Neural cell (in vitro differentiated cells): ENCODE results near the gene SF3B6. TPM values are rescaled to one million over a fixed set of nuclear protein-coding genes. Genes with fewer than 3 reads are reported as not detected.

Source experiments
- H2AFZ ChIP-seq: fragments of 200-600, 300-800 bp; sonication (generic), shearing (Covaris generic); 2 replicates; pipeline ENCODE4 v1.6.0; 2014; ENCODE audit warnings: low read depth, mild to moderate bottlenecking, antibody characterized with exemption, low read length, moderate library complexity
- H3F3A ChIP-seq: fragments of 200-600 bp; shearing (Covaris generic); 2 replicates; pipeline ENCODE4 v1.6.1; 2016; ENCODE audit warnings: mild to moderate bottlenecking, moderate library complexity, mixed read lengths, antibody characterized with exemption, low read length; ENCODE audit not compliant: insufficient read depth, poor library complexity, severe bottlenecking
- H3K27ac ChIP-seq: fragments of 200-600, 300-800 bp; sonication (generic), shearing (Covaris generic); 2 replicates; pipeline ENCODE4 v1.5.1; 2014; ENCODE audit warnings: mild to moderate bottlenecking, low read length, moderate library complexity
- H3K27me3 ChIP-seq: fragments of 300-800, 200-600 bp; sonication (generic), shearing (Covaris generic); 2 replicates; pipeline ENCODE4 v1.6.0; 2014; ENCODE audit warnings: mild to moderate bottlenecking, low read depth, low read length, moderate library complexity; ENCODE audit not compliant: insufficient read depth
- H3K36me3 ChIP-seq: fragments of 300-800, 200-600 bp; sonication (generic), shearing (Covaris generic); 2 replicates; pipeline ENCODE4 v1.5.1; 2014; ENCODE audit warnings: mild to moderate bottlenecking, antibody characterized with exemption, low read length, moderate library complexity; ENCODE audit not compliant: insufficient read depth
- H3K4me2 ChIP-seq: fragments of 300-800, 200-600 bp; sonication (generic), shearing (Covaris generic); 2 replicates; pipeline ENCODE4 v1.6.0; 2014; ENCODE audit warnings: mild to moderate bottlenecking, low read length
- H3K4me3 ChIP-seq: fragments of 300-800, 200-600 bp; sonication (generic), shearing (Covaris generic); 2 replicates; pipeline ENCODE4 v1.5.1; 2014; ENCODE audit warnings: mild to moderate bottlenecking, low read length, moderate library complexity
- H3K79me2 ChIP-seq: fragments of 200-600 bp; shearing (Covaris generic); replicated peaks from 2 replicates; pipeline ENCODE4 v1.6.0; 2014; ENCODE audit warnings: mild to moderate bottlenecking, low read length, moderate library complexity; ENCODE audit not compliant: insufficient read depth
- H3K9ac ChIP-seq: fragments of 300-800, 200-600 bp; sonication (generic), shearing (Covaris generic); 2 replicates; pipeline ENCODE4 v1.6.1; 2016; ENCODE audit warnings: mild to moderate bottlenecking, low read length, mixed read lengths
- H3K9me2 ChIP-seq: fragments of 200-600 bp; shearing (Covaris generic); 2 replicates; pipeline ENCODE4 v1.6.1; 2016; ENCODE audit warnings: mild to moderate bottlenecking, low read length, mixed read lengths; ENCODE audit not compliant: insufficient read depth
- H3K9me3 ChIP-seq: fragments of 200-600, 300-800 bp; sonication (generic), shearing (Covaris generic); 2 replicates; pipeline ENCODE4 v1.6.1; 2016; ENCODE audit warnings: mild to moderate bottlenecking, mixed run types, low read length, moderate library complexity, mixed read lengths
- H4K20me1 ChIP-seq: fragments of 200-600 bp; shearing (Covaris generic); 2 replicates; pipeline ENCODE4 v1.6.1; 2016; ENCODE audit warnings: mild to moderate bottlenecking, mixed run types; ENCODE audit not compliant: insufficient read depth
- EP300 ChIP-seq: fragments of 450-650 bp; conservative IDR thresholded peaks from 2 replicates; pipeline ENCODE4 v1.6.1; 2014; ENCODE audit warnings: antibody characterized with exemption, mild to moderate bottlenecking, moderate library complexity; ENCODE audit not compliant: poor library complexity, severe bottlenecking
- EZH2 ChIP-seq: fragments of 200-600, 300-800 bp; shearing (Covaris generic), sonication (generic); IDR thresholded peaks from 2 replicates; pipeline ENCODE4 v1.6.1; 2014; ENCODE audit warnings: antibody characterized with exemption, low read length, borderline replicate concordance, mild to moderate bottlenecking; ENCODE audit not compliant: insufficient read depth, poor library complexity, severe bottlenecking
- MXI1 ChIP-seq: fragments of 450-650 bp; conservative IDR thresholded peaks from 2 replicates; pipeline ENCODE4 v1.6.1; 2014; ENCODE audit warnings: antibody characterized with exemption, mild to moderate bottlenecking; ENCODE audit not compliant: poor library complexity, severe bottlenecking
- POLR2AphosphoS5 ChIP-seq: IDR thresholded peaks from 2 replicates; pipeline ENCODE4 v1.6.1; 2012
- RAD21 ChIP-seq: fragments of 450-650 bp; conservative IDR thresholded peaks from 2 replicates; pipeline ENCODE4 v1.6.1; 2014; ENCODE audit warnings: antibody characterized with exemption, mild to moderate bottlenecking, moderate library complexity
- SMC3 ChIP-seq: fragments of 450-650 bp; conservative IDR thresholded peaks from 2 replicates; pipeline ENCODE4 v1.6.1; 2014; ENCODE audit warnings: antibody characterized with exemption, mild to moderate bottlenecking, moderate library complexity; ENCODE audit not compliant: poor library complexity
- TAF1 ChIP-seq: IDR thresholded peaks from 2 replicates; pipeline ENCODE4 v1.6.1; 2012; ENCODE audit warnings: low read depth
- polyA plus RNA-seq: library from polyadenylated mRNA; depleted of rRNA; stranded (reverse); fragments of >200 nt; gene quantifications from 2 replicates; pipeline ENCODE4 v1.2.3, GENCODE V29; 2014
- TF ChIP-seq, protein P1 (sequence below): IDR thresholded peaks from 2 replicates; pipeline ENCODE4 v1.6.1; 2012; ENCODE audit warnings: borderline replicate concordance
- TF ChIP-seq, protein P2 (sequence below): fragments of 450-650 bp; IDR thresholded peaks from 2 replicates; pipeline ENCODE4 v1.5.1; 2014; ENCODE audit warnings: antibody characterized with exemption, mild to moderate bottlenecking, moderate library complexity; ENCODE audit not compliant: poor library complexity, severe bottlenecking

The SF3B6 gene
- polyA plus RNA-seq, 1 donor from 2014 or later = 442 TPM

DNA sequence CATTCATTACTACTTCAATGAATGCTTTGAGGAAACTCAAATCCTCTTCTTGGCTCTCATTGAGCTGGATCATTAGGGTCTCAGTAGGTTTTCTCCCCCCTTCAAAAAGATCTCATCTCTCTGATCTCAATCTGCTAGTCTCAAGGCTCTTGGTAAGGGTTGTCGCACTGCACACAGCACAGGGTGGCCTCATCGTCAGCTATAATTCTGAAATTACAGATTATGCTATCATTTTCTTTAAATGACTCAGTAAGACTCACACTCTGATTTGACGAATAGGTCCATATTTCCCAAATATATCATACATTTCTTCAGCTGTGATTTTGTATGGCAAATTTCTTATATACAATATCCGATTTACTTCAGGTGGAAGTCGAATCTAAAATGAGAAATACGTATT, 2.3 kb downstream of the SF3B6 start:
- Histone ChIP-seq H3F3A (no peaks in the 10 kb centered on the region), H3K27ac (no peak overlapping the region), H3K9me3 (no peaks in the 10 kb centered on the region), H3K4me3 (no peak overlapping the region), H3K4me2 (no peak overlapping the region), H3K79me2 (peaks cover 19% of the 10 kb centered on the region), H4K20me1 (no peaks in the 10 kb centered on the region), H3K9me2 (no peaks in the 10 kb centered on the region), H3K27me3 (no peaks in the 10 kb centered on the region), H3K9ac (no peak overlapping the region), H2AFZ (no peak overlapping the region), H3K36me3 (no peaks in the 10 kb centered on the region)
- TF ChIP-seq TAF1 (no peak), RAD21 (no peak), POLR2AphosphoS5 (no peak), SMC3 (no peak), MXI1 (no peak), EP300 (no peak), EZH2 (no peak)
- TF ChIP-seq, protein P1, sequence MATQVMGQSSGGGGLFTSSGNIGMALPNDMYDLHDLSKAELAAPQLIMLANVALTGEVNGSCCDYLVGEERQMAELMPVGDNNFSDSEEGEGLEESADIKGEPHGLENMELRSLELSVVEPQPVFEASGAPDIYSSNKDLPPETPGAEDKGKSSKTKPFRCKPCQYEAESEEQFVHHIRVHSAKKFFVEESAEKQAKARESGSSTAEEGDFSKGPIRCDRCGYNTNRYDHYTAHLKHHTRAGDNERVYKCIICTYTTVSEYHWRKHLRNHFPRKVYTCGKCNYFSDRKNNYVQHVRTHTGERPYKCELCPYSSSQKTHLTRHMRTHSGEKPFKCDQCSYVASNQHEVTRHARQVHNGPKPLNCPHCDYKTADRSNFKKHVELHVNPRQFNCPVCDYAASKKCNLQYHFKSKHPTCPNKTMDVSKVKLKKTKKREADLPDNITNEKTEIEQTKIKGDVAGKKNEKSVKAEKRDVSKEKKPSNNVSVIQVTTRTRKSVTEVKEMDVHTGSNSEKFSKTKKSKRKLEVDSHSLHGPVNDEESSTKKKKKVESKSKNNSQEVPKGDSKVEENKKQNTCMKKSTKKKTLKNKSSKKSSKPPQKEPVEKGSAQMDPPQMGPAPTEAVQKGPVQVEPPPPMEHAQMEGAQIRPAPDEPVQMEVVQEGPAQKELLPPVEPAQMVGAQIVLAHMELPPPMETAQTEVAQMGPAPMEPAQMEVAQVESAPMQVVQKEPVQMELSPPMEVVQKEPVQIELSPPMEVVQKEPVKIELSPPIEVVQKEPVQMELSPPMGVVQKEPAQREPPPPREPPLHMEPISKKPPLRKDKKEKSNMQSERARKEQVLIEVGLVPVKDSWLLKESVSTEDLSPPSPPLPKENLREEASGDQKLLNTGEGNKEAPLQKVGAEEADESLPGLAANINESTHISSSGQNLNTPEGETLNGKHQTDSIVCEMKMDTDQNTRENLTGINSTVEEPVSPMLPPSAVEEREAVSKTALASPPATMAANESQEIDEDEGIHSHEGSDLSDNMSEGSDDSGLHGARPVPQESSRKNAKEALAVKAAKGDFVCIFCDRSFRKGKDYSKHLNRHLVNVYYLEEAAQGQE = no peak
- TF ChIP-seq, protein P2, sequence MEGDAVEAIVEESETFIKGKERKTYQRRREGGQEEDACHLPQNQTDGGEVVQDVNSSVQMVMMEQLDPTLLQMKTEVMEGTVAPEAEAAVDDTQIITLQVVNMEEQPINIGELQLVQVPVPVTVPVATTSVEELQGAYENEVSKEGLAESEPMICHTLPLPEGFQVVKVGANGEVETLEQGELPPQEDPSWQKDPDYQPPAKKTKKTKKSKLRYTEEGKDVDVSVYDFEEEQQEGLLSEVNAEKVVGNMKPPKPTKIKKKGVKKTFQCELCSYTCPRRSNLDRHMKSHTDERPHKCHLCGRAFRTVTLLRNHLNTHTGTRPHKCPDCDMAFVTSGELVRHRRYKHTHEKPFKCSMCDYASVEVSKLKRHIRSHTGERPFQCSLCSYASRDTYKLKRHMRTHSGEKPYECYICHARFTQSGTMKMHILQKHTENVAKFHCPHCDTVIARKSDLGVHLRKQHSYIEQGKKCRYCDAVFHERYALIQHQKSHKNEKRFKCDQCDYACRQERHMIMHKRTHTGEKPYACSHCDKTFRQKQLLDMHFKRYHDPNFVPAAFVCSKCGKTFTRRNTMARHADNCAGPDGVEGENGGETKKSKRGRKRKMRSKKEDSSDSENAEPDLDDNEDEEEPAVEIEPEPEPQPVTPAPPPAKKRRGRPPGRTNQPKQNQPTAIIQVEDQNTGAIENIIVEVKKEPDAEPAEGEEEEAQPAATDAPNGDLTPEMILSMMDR = no peak

DNA sequence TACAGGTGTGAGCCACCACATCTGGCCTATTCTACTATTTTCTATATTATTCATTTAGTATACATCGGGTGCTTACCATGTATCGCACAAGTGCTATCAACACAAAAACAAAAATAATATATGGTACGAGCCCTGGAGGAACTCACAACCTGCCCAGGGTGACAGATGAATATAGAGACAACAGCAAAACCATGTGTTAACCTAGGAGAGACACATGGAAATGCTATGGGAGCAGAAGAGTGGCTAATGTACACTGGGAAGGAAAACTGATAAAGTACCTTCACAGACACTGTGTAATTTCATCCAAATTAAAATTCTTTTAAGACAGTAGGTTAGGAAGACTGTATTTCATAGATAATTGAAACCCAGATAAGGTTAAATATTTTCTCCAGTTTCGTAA, 3.9 kb downstream of the SF3B6 start:
- Histone ChIP-seq H2AFZ (no peak overlapping the region), H3K9me3 (no peaks in the 10 kb centered on the region), H3K4me2 (no peak overlapping the region), H3K9me2 (no peaks in the 10 kb centered on the region), H3F3A (no peaks in the 10 kb centered on the region), H3K27me3 (no peaks in the 10 kb centered on the region), H3K79me2 (peaks cover 19% of the 10 kb centered on the region), H3K27ac (no peak overlapping the region), H3K36me3 (peaks cover 1% of the 10 kb centered on the region), H3K4me3 (no peak overlapping the region), H4K20me1 (no peaks in the 10 kb centered on the region), H3K9ac (no peak overlapping the region)
- TF ChIP-seq MXI1 (no peak), EZH2 (no peak), RAD21 (no peak), TAF1 (no peak), EP300 (no peak), POLR2AphosphoS5 (no peak), SMC3 (no peak)
- TF ChIP-seq, protein P1 = no peak
